Muscle of back (tissue), 11 donors: Measurements from ENCODE around the gene SPRED2. TPM values are rescaled to one million over a fixed set of nuclear protein-coding genes. Genes with fewer than 3 reads are reported as not detected.

Source experiments
- DNase-seq, 3 donors: peaks; one replicate each; pipeline versions ENCODE4 v3.0.0 to v3.0.0-alpha.2; 2013
- polyA plus RNA-seq, 10 donors: library from polyadenylated mRNA; unstranded; fragments of 120-200 nt; gene quantifications; one replicate each; pipeline ENCODE4 v1.2.1, GENCODE V29; 2013; ENCODE audit not compliant: insufficient read length in 10 of 10

The SPRED2 gene
- polyA plus RNA-seq, 10 donors: 30.1 to 44.1 (median 35.3) TPM

- DNase-seq: no peak
These were observed 62.4 kb downstream of the SPRED2 start for GRCh38 chr2:65369980-65370379.

GRCh38 chr2:65369574-65369973 lies 62.8 kb downstream of the SPRED2 start:
- DNase-seq: no peak

DNA sequence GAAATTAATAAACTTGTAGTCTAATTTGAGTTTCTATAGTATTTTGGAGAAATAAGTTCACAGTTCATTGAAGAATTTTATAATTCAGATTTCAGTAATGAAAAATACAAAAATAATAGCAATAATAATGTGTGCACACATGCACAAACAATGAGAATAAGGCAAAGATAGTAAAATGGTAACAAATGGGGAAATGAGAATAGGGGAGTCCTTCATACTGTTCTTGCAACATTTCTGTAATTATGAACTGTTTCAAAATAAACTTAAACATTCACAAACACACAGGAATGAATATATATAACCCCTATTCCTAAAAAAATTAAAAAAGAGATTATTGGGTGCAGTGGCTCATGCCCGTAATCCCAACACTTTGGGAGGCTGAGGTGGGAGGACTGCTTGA lies 63.9 kb downstream of the SPRED2 start:
- no peak for DNase-seq

GRCh38 chr2:65367524-65367923 lies 64.9 kb downstream of the SPRED2 start:
- peak in 1 of 3 donors; percentile 91 for DNase-seq

DNA sequence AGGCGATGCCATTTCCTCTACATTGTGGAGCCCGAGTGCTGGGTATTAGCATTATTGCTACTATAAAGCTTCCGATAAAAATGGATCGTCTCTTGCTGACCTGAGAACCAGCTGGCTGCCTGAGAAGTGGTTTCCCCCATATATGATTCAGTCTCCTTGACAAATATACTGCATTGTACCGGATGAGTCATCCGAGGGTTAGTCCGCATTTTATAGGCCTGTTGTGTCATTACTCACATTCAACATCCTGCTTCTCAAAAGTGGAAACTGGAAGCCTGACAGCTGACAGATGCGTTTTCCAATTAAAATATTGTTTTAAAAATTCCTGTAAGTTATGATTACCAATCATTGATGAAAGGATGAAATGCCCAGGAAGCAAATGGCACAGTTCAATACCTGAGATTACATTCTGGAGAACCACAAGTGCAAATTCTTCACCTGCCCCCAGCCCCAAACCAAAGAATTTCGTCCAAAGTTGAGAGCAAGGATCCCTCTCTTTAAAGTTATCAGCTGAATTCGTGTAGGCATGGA lies 65.7 kb downstream of the SPRED2 start:
- DNase-seq: peak in 2 of 3 donors; percentile 77 to 91

GRCh38 chr2:65364986-65365733 lies 67.2 kb downstream of the SPRED2 start:
- no peak for DNase-seq

GRCh38 chr2:65363879-65364666 lies 68.3 kb downstream of the SPRED2 start:
- DNase-seq: no peak

DNA sequence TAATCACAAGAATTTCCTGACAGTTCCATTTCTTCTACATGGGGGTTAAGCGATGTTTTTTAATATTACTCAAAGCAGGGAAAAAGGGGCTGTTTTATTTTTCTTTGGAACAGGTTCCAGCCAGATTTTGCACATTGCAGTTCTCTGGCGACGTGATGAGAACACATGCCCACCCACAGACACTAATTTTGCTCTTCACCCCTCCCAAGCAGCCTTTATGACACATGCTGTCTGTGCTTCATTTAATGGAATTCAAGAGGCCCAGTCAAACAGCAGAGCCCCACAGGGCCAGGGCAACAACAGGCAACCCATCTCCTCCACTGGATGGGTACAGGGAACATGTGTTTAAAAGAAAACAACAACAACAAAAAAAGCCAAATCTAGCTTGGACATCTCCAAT lies 70.8 kb downstream of the SPRED2 start:
- peak in 1 of 3 donors; percentile 40 for DNase-seq

GRCh38 chr2:65360441-65360840 lies 72.0 kb downstream of the SPRED2 start:
- no peak for DNase-seq

DNA sequence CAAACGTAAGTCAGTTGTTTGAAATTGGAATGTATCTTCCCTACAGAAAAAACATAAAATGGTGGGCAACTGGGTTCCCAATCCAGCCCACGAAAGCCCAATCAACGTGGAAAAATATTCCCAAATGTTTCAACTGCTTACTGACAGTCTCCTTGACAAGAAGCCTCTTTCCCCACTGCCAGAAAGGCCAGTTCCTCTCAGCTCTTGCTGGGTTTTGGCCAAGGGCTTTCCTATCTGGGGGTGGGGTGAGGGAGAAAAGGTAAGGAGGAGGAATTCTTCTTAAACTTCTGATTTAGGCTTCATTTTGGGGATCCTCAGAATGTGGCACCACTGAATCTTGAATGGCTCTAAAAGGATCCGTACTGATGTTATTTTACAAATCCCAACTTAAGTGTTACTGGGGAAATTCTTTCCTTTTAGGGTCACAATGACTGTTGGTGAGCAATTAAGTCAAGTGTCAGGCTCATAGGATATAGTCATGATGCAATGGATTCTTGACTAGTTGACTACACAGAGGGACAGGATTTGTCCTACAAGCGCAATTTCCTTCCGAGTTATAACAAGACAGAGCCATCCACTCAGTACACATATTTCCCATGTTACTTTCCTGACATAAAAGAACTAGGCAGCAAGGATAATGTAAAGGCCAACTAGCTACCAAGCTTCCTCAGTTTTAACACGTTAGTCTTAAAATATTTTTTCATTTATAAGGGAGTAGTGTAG lies 73.6 kb downstream of the SPRED2 start:
- no peak for DNase-seq

DNA sequence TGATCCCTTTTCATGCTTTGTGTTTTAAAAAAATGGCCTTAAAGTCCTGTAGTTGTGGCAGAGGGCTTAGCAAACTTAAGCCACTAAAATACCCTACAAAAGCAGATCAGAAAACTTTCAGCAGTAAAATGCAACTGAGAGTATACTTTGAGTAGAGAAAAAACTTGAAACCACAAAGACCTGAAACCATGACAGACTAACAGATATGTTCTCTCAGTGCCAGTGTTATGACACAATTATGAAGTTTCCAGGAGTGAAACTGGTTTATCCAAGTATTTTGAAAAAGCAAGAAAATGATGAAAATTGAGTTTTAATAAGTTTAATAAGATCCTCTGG lies 74.5 kb downstream of the SPRED2 start:
- DNase-seq: no peak

DNA sequence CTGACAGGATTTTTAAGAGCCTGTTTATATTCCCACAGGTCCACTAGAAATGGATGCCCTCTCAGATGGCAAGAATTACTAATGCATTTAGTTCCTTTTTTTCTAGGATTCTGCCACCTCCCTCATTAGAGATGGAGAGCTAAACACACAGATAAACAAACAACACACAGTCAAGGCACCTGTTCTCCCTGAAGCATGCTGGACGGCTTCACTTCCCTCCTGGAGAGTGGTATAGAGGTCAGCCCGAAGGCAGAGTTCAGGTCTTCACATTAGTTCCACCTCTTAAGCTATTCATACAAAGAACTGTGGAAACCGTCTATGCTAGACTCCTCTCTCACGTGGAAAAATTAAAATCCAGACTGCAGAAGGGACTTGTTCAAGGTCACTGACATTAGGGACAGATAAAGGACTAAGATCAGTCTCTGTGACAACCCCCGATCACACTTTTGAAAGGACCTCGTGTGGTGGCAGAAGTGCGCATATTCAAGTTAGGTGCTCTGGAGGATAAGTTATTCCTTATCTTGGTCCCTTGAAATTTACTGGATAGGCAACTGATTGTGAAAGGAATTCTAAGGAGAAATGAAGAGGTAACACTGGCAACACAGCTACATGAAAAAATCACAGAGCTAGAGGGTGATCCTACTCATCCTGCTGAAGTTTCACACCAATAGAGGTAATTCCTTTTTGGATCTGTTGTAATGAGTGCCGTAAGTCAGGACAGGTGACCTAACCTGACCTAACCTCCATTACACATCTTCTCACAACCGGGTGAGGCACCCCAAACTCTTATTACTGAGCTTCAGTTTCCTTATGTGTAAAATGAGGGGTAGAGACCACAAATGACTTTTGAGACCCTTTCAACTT lies 75.1 kb downstream of the SPRED2 start:
- DNase-seq: no peak

DNA sequence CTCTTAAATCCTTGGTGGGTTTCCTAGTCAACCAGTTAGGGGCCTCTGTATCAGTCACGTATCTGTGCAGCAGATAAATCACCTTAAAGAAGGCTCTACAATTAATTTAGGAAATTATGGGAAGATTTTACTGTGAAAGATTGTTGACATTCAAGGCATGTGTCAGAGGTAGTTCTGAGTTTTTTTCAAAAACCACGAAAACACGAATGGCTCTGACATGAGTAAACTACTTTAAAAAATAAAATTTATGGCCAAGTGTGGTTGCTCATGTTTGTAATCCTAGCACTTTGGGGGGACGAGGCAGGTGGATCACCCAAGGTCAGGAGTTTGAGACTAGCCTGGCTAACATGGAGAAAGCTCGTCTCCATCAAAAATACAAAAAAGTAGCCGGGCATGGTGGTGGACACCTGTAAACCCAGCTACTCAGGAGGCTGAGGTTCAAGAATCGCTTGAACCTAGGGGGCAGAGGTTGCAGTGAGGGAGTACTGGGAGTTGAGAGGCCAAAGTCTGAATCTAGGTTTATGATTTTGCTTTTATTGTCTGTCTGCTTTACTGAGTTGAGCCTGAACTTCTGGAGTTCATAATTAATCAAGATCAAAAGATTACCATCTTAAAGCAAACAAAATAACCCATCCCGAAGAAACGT lies 77.1 kb downstream of the SPRED2 start:
- no peak for DNase-seq

DNA sequence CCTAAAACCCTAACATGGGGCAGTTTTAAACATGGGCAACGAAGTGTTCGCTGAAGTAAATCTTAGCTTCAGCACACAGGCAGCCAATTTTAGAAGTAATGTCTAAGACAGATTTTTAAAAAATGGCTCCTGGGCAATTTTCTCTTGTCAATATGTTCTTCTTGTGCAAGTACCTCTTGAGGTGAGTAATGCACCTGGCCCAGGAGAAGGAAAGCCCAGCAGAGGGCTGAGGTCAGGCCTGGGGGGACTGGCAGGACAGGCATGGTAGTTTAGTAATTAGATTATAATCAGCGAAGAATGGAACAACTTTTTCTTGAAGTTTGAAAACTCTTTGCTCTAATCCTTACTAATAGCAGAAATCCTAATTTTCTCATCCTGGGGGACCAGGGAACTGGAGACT lies 77.6 kb downstream of the SPRED2 start:
- no peak for DNase-seq

DNA sequence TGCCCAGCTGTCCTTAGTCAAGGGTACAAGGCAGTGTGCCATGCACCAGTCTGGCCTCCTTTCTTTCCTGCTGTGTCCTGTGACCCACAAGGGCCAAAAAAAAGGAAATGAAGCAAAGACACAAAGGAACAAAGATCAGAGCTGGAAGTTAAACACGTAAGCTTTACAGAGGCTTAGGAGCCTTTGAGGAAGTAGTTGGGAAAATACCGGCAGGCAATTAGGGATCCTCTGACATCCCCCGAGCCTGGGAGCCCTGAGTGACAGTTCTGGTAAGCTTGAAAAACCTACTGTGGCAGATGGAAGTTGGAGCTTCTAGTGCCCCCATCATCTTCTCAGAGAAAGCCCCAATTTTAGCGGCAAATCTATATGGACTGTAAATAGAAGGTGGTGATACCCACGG lies 78.5 kb downstream of the SPRED2 start:
- no peak for DNase-seq

GRCh38 chr2:65353046-65353445 lies 79.4 kb downstream of the SPRED2 start:
- no peak for DNase-seq

GRCh38 chr2:65351948-65352595 lies 80.3 kb downstream of the SPRED2 start:
- no peak for DNase-seq

DNA sequence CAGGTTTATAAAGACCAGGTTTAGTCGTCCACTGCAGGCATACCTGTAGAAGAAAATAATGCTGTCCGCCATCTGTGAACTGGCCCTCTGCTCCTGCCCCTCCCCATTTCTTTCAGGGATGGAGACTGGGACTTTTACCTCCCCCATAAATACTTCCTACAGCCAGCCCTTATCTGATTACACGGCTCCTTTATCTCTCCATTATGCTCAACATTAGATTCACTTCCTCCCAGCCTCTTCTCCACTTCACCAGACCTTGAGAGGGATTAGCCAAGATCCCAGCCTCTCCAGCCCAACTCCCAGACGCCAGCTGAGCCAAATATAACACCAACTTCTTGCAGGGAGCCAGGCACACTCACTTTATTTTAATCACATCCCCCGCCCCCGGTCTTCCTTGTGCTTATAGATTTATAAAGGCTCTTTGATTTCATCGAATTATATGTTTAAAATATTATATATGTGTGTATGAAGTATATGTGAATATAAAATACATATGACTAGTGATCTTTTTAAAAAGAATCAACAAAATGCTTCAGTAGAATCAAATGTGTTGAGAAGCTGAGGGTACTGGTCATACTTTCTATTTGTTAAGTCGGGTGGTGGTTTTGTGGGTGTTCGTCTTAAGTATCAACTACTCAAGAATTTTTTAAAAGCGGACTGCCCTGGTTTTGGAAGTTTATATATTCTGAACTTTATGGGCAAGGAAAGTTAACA lies 81.0 kb downstream of the SPRED2 start:
- peak in 1 of 3 donors; percentile 31 for DNase-seq

- peak in 1 of 3 donors; percentile 59 for DNase-seq
These were observed 81.7 kb downstream of the SPRED2 start for GRCh38 chr2:65350651-65351056.

GRCh38 chr2:65349863-65350262 lies 82.5 kb downstream of the SPRED2 start:
- peak; percentile 79 to 95 (median 88) for DNase-seq
